ENCODE data around the gene NOS1. TPM values are rescaled to one million over a fixed set of nuclear protein-coding genes. Genes with fewer than 3 reads are reported as not detected.

Gene NOS1
- total RNA-seq, 1 donor from 2014 or later, result 0.15 TPM

DNA sequence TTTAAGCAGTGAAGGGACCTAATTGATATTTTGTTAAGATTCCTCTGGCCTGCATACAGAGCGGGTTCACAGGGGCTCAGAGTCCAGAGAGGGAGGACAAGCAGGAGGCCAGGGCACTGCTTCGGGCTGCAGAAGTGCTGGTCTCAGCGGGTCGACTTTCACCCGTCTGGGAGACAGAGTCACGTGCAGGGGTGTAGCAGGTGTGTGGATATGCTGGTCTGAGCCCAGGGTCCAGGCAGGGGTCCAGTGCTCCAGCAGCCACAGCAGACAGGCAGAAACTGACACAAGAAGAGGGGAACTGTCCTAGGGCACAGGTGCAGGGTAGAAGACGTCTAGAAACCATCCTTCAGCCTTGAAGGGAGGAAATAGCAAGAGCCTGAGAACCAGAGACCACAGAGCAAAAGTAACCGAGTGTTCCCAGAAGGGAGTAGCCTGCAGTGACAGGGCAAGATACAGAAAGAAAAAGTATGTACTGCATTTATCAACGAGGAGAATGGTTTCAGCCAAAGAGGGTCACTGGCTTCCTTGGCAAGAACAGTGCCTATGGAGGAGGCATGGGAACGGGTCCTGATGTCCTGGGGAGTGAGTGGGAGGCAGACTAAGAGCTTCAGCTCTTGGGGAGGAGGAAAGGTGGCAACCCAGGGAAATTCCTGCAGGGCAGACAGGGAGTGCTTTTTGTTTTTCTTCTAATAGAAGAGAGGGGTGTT is 199.8 kb downstream of the NOS1 start:
- ATAC-seq (no peak), DNase-seq (no peak)
- intact Hi-C loops (cut with micrococcal nuclease), result no loop called here

DNA sequence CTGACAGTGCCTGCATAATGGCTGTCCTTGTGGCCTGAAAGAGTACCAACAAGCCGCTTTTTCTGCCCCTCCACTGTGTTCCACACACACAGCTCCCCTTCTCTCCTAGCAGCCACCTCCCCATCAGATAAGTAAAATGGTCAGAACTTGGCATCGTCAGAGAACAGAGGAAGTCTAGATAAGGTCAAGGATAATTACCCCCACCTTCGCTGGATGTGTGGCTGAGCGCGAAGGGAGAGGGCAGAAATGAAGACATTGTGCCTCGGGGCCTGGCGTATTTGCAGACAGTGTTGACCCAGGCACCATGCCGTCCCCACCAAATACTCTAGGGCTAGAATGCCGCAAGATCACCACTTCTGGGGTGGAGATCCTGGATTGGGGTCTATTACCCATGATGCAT is 201.8 kb downstream of the NOS1 start:
- DNase-seq (no peak), ATAC-seq (no peak)
- intact Hi-C loops (cut with micrococcal nuclease), result loop anchor here (10.0 kb wide), 1 partner anchor 135 kb away; no protein-coding TSS in a partner anchor

DNA sequence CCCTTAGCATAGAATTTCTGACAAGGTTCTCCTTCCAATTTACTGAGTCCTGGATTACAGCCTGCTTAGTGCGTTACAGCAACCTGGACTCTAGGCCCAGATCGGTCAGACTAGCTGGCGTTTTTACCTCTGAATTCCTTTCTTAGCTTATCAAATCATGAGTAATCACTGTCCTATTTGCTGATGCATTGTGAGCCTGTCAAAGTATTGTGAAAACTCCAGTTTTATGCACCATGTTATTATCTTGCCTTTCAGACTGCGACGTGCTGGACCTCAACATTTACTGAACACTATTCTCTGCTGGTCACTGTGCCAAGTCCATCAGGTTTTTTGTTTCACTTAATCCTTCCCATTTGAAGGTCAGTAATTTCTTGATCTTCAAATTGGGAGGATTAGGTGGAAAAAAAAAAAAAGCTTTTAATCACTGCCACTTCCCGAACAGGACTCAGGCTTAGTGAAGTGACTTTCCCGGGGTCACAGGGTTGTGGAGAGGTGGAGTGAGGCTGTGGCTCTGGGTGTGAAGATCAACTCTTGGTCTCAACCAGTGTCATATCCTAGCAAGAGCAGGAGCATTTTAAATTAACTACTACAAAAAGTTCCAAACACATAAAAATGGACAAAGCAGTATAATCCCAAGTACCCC is 202.4 kb downstream of the NOS1 start:
- no peak for ATAC-seq
- intact Hi-C loops (cut with micrococcal nuclease), result loop anchor here (10.0 kb wide), 1 partner anchor 134 kb away; no protein-coding TSS in a partner anchor

More for the DNA sequence above, 202.4 kb downstream of the NOS1 start:
- no peak for DNase-seq

Other genes starting within 250 kb of the NOS1 start
- gene FBXO21, start 171.2 kb downstream of the NOS1 start, total RNA-seq, result 33.5 TPM